ENCODE measurements around the gene JMJD8. TPM values are rescaled to one million over a fixed set of nuclear protein-coding genes. Genes with fewer than 3 reads are reported as not detected.

The JMJD8 gene
- total and polyA plus RNA-seq, 7 donors = 19.1 to 63.5 (median 25.5) TPM

GRCh38 chr16:633336-634050 is 50.6 kb downstream of the JMJD8 start:
- no peak overlapping the region for H3K27ac ChIP-seq
- no peaks in the 10 kb centered on the region for H3K27me3 ChIP-seq (ENCODE audit: insufficient read depth in 3 of 3, low read length in 2 of 3)
- H3K36me3 ChIP-seq (ENCODE audit: insufficient read depth in 1 of 2, low read depth in 1 of 2) = peaks cover 0 to 20% of the 10 kb centered on the region in 2 donors
- no peaks in the 10 kb centered on the region for H3K9me3 ChIP-seq
- no peak for TF ChIP-seq CTCF (IDR thresholded peaks at IDR 0.05)
- intact Hi-C loops (cut with DNase I) = loop anchor here in 1 of 2 donors (5.0 kb wide), 1 partner anchor 41 kb away; the partner anchor contains the start of gene RAB40C
- peak in 1 of 2 donors; percentile 52 for DNase-seq
- ATAC-seq = no peak
- no peak overlapping the region for H3K4me3 ChIP-seq
- 94 to 96% (median 95%) methylated on average over 72 to 74 of the region's 74 CpGs for WGBS, 3 donors
- H3K4me1 ChIP-seq = peaks cover 40% of the 10 kb centered on the region

DNA sequence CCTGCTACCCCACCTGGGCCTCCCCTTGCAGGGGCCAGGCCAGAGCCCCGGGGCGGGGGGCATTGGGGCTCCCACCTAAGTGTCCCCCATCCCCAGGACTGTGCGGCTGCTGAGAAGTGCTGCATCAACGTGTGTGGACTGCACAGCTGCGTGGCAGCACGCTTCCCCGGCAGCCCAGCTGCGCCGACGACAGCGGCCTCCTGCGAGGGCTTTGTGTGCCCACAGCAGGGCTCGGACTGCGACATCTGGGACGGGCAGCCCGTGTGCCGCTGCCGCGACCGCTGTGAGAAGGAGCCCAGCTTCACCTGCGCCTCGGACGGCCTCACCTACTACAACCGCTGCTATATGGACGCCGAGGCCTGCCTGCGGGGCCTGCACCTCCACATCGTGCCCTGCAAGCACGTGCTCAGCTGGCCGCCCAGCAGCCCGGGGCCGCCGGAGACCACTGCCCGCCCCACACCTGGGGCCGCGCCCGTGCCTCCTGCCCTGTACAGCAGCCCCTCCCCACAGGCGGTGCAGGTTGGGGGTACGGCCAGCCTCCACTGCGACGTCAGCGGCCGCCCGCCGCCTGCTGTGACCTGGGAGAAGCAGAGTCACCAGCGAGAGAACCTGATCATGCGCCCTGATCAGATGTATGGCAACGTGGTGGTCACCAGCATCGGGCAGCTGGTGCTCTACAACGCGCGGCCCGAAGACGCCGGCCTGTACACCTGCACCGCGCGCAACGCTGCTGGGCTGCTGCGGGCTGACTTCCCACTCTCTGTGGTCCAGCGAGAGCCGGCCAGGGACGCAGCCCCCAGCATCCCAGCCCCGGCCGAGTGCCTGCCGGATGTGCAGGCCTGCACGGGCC is 51.4 kb downstream of the JMJD8 start:
- intact Hi-C loops (cut with DNase I) = loop anchor here in 1 of 2 donors (5.0 kb wide), 1 partner anchor 40 kb away; the partner anchor contains the start of gene RAB40C
- WGBS, 3 donors = 91 to 93% (median 92%) methylated on average over 64 to 67 of the region's 67 CpGs
- H3K9me3 ChIP-seq = no peaks in the 10 kb centered on the region
- H3K4me1 ChIP-seq = peaks cover 36% of the 10 kb centered on the region
- peaks cover 0 to 27% of the 10 kb centered on the region in 2 donors for H3K36me3 ChIP-seq (ENCODE audit: insufficient read depth in 1 of 2, low read depth in 1 of 2)
- no peaks in the 10 kb centered on the region for H3K27me3 ChIP-seq (ENCODE audit: insufficient read depth in 3 of 3, low read length in 2 of 3)
- ATAC-seq (no peak), DNase-seq (peak in 1 of 2 donors; percentile 17)
- H3K27ac ChIP-seq = no peak overlapping the region
- H3K4me3 ChIP-seq = no peak overlapping the region
- TF ChIP-seq CTCF (IDR thresholded peaks at IDR 0.05) = no peak

DNA sequence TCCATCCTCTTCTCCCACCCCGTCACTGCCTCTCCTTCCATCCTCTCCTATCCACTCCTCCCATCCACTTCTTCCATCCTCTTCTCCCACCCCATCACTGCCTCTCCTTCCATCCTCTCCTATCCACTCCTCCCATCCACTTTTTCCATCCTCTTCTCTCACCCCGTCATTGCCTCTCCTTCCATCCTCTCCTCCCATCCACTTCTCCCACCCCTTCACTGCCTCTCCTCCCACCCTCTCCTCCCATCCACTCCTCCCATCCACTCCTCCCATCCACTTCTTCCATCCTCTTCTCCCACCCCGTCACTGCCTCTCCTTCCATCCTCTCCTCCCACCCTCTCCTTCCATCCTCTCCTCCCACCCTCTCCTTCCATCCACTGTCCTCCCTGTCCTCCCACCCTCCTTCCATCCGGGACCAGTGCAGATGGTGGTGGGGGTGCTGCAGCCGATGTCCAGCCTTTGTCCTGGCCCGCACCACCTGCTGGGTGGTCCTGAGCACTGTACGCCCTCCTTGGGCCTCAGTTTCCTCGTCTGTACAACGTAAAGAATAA is 52.3 kb downstream of the JMJD8 start:
- no peak for TF ChIP-seq CTCF (IDR thresholded peaks at IDR 0.05)
- intact Hi-C loops (cut with DNase I) = loop anchor here in 1 of 2 donors (5.0 kb wide), 1 partner anchor 40 kb away; the partner anchor contains the start of gene RAB40C
- no peak overlapping the region for H3K4me3 ChIP-seq
- ATAC-seq = no peak
- WGBS, 3 donors = 53 to 55% (median 54%) methylated on average over 9 of the region's 9 CpGs
- no peak overlapping the region for H3K27ac ChIP-seq
- DNase-seq = no peak
- peaks cover 0 to 31% of the 10 kb centered on the region in 2 donors for H3K36me3 ChIP-seq (ENCODE audit: insufficient read depth in 1 of 2, low read depth in 1 of 2)
- peaks cover 36% of the 10 kb centered on the region for H3K4me1 ChIP-seq
- H3K9me3 ChIP-seq = no peaks in the 10 kb centered on the region
- H3K27me3 ChIP-seq (ENCODE audit: insufficient read depth in 3 of 3, low read length in 2 of 3) = no peaks in the 10 kb centered on the region

Other genes with a start within 250 kb of the JMJD8 start
- gene CAPN15, start 156.6 kb downstream of the JMJD8 start, total RNA-seq = 10 to 100 TPM; 15.5 to 32.1 (median 26.8) TPM
- 10 to 100 TPM; 14.9 to 26.4 (median 22.6) TPM for gene CAPN15, start 156.6 kb downstream of the JMJD8 start, polyA plus RNA-seq
- gene PRR35, start 123.9 kb downstream of the JMJD8 start, total RNA-seq = not detected
- not detected for gene PRR35, start 123.9 kb downstream of the JMJD8 start, polyA plus RNA-seq
- under 1 TPM in 3 of 4 donors, not detected in 1; 0.19 to 0.39 (median 0.27) TPM for gene NHLRC4, start 117.3 kb downstream of the JMJD8 start, total RNA-seq
- under 1 TPM; 0.06 to 0.38 (median 0.27) TPM for gene NHLRC4, start 117.3 kb downstream of the JMJD8 start, polyA plus RNA-seq
- gene PIGQ, start 114.4 kb downstream of the JMJD8 start, total RNA-seq = 10 to 100 TPM; 18.3 to 26.3 (median 22.0) TPM
- 10 to 100 TPM; 26.5 to 39.9 (median 27.2) TPM for gene PIGQ, start 114.4 kb downstream of the JMJD8 start, polyA plus RNA-seq
- gene RAB40C, start 94.3 kb downstream of the JMJD8 start, total RNA-seq = 10 to 100 TPM; 12.3 to 20.2 (median 14.4) TPM
- gene RAB40C, start 94.3 kb downstream of the JMJD8 start, polyA plus RNA-seq = 10 to 100 TPM; 14.7 to 16.3 (median 15.7) TPM
- 1 to 10 TPM in 2 of 4 donors, under 1 TPM in 2; 0.30 to 2.0 (median 0.82) TPM for gene WFIKKN1, start 53.3 kb downstream of the JMJD8 start, total RNA-seq
- gene WFIKKN1, start 53.3 kb downstream of the JMJD8 start, polyA plus RNA-seq = under 1 TPM; 0.31 to 0.61 (median 0.36) TPM
- gene METTL26, start 48.0 kb downstream of the JMJD8 start, total RNA-seq = 10 to 100 TPM; 42.4 to 55.6 (median 48.4) TPM
- 10 to 100 TPM; 90.8 to 97.8 (median 96.4) TPM for gene METTL26, start 48.0 kb downstream of the JMJD8 start, polyA plus RNA-seq
- gene MCRIP2, start 42.5 kb downstream of the JMJD8 start, total RNA-seq = 10 to 100 TPM; 61.6 to 80.2 (median 68.9) TPM
- gene MCRIP2, start 42.5 kb downstream of the JMJD8 start, polyA plus RNA-seq = 100 to 1,000 TPM in 2 of 3 donors, 10 to 100 TPM in 1; 95.1 to 124 (median 108) TPM
- 1 to 10 TPM; 4.0 to 9.6 (median 8.1) TPM for gene WDR90, start 35.0 kb downstream of the JMJD8 start, total RNA-seq
- gene WDR90, start 35.0 kb downstream of the JMJD8 start, polyA plus RNA-seq = 1 to 10 TPM; 5.6 to 9.7 (median 6.4) TPM
- 10 to 100 TPM; 38.8 to 56.8 (median 48.8) TPM for gene RHOT2, start 16.2 kb downstream of the JMJD8 start, total RNA-seq
- gene RHOT2, start 16.2 kb downstream of the JMJD8 start, polyA plus RNA-seq = 10 to 100 TPM; 47.7 to 75.8 (median 52.6) TPM
- gene RHBDL1, start 8.7 kb downstream of the JMJD8 start, total RNA-seq = under 1 TPM; 0.13 to 0.42 (median 0.29) TPM
- under 1 TPM; 0.06 to 0.08 (median 0.08) TPM for gene RHBDL1, start 8.7 kb downstream of the JMJD8 start, polyA plus RNA-seq
- 100 to 1,000 TPM; 108 to 150 (median 115) TPM for gene STUB1, start 3.9 kb downstream of the JMJD8 start, total RNA-seq
- gene STUB1, start 3.9 kb downstream of the JMJD8 start, polyA plus RNA-seq = 100 to 1,000 TPM; 127 to 147 (median 134) TPM
- gene WDR24, start 6.1 kb upstream of the JMJD8 start, total RNA-seq = 10 to 100 TPM in 3 of 4 donors, 1 to 10 TPM in 1; 9.9 to 15.0 (median 12.1) TPM
- gene WDR24, start 6.1 kb upstream of the JMJD8 start, polyA plus RNA-seq = 10 to 100 TPM in 1 of 3 donors, 1 to 10 TPM in 2; 5.2 to 15.8 (median 8.8) TPM
- gene FBXL16, start 21.5 kb upstream of the JMJD8 start, total RNA-seq = under 1 TPM in 2 of 4 donors, not detected in 2; 0.08 TPM
- under 1 TPM; 0.04 to 0.16 (median 0.10) TPM for gene FBXL16, start 21.5 kb upstream of the JMJD8 start, polyA plus RNA-seq
- gene METRN, start 30.8 kb upstream of the JMJD8 start, total RNA-seq = 10 to 100 TPM; 19.6 to 25.8 (median 22.8) TPM
- gene METRN, start 30.8 kb upstream of the JMJD8 start, polyA plus RNA-seq = 10 to 100 TPM; 17.9 to 28.0 (median 27.4) TPM
- 10 to 100 TPM; 30.9 to 45.6 (median 34.5) TPM for gene ANTKMT, start 36.8 kb upstream of the JMJD8 start, total RNA-seq
- 10 to 100 TPM; 16.1 to 56.0 (median 26.3) TPM for gene ANTKMT, start 36.8 kb upstream of the JMJD8 start, polyA plus RNA-seq
- under 1 TPM in 1 of 4 donors, not detected in 3; 0.11 TPM for gene CCDC78, start 42.1 kb upstream of the JMJD8 start, total RNA-seq
- under 1 TPM in 2 of 3 donors, not detected in 1; 0.12 to 0.16 TPM for gene CCDC78, start 42.1 kb upstream of the JMJD8 start, polyA plus RNA-seq
- gene HAGHL, start 42.8 kb upstream of the JMJD8 start, total RNA-seq = 1 to 10 TPM in 1 of 4 donors, under 1 TPM in 3; 0.42 to 1.6 (median 0.71) TPM
- 1 to 10 TPM in 1 of 3 donors, under 1 TPM in 2; 0.38 to 4.4 (median 0.58) TPM for gene HAGHL, start 42.8 kb upstream of the JMJD8 start, polyA plus RNA-seq
- 10 to 100 TPM; 12.3 to 25.9 (median 23.6) TPM for gene CIAO3, start 56.7 kb upstream of the JMJD8 start, total RNA-seq
- 10 to 100 TPM; 26.7 to 43.0 (median 38.9) TPM for gene CIAO3, start 56.7 kb upstream of the JMJD8 start, polyA plus RNA-seq
- gene MSLN, start 76.4 kb upstream of the JMJD8 start, total RNA-seq = under 1 TPM in 1 of 4 donors, not detected in 3; 0.17 TPM
- under 1 TPM; 0.03 to 0.10 (median 0.08) TPM for gene MSLN, start 76.4 kb upstream of the JMJD8 start, polyA plus RNA-seq
- gene RPUSD1, start 104.0 kb upstream of the JMJD8 start, total RNA-seq = 10 to 100 TPM in 1 of 4 donors, 1 to 10 TPM in 3; 4.4 to 10.9 (median 7.6) TPM
- gene RPUSD1, start 104.0 kb upstream of the JMJD8 start, polyA plus RNA-seq = 10 to 100 TPM; 11.7 to 25.7 (median 25.2) TPM
- gene CHTF18, start 104.3 kb upstream of the JMJD8 start, total RNA-seq = 1 to 10 TPM; 2.5 to 4.5 (median 4.0) TPM
- 1 to 10 TPM; 1.7 to 8.4 (median 2.2) TPM for gene CHTF18, start 104.3 kb upstream of the JMJD8 start, polyA plus RNA-seq
- gene GNG13, start 116.4 kb upstream of the JMJD8 start, total RNA-seq = not detected
- not detected for gene GNG13, start 116.4 kb upstream of the JMJD8 start, polyA plus RNA-seq

All from psoas muscle (tissue), 8 donors.